ENCODE results near the gene PPDPF.

DNA sequence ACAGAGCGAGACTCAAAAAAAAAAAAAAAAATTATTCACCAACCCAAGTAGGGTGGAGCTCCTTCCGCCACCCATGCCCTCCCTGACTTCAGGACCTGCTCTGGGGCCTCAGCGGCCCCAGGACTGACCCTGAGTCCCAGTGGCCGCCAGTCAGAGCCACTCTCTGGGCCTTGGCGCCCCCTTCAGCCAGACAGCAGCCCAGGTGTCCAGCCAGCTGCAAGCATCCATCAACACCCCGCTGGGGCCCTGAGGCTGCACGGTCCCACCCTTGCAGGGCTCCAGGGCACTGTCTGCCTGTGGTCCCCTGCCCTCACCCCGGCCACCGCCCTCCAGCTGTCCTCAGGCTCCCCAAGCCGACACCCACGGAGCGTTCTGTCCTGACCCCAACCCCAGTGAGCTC, 36.7 kb upstream of the PPDPF start:
- TF ChIP-seq, protein P1, sequence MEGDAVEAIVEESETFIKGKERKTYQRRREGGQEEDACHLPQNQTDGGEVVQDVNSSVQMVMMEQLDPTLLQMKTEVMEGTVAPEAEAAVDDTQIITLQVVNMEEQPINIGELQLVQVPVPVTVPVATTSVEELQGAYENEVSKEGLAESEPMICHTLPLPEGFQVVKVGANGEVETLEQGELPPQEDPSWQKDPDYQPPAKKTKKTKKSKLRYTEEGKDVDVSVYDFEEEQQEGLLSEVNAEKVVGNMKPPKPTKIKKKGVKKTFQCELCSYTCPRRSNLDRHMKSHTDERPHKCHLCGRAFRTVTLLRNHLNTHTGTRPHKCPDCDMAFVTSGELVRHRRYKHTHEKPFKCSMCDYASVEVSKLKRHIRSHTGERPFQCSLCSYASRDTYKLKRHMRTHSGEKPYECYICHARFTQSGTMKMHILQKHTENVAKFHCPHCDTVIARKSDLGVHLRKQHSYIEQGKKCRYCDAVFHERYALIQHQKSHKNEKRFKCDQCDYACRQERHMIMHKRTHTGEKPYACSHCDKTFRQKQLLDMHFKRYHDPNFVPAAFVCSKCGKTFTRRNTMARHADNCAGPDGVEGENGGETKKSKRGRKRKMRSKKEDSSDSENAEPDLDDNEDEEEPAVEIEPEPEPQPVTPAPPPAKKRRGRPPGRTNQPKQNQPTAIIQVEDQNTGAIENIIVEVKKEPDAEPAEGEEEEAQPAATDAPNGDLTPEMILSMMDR (conservative IDR thresholded peaks at IDR 0.05; ENCODE audit: low read depth, low read length): peak; percentile 28; the same call in 1 of the 2 replicates
- no peak for TF ChIP-seq EZH2phosphoT487 (IDR thresholded peaks at IDR 0.05; ENCODE audit: borderline replicate concordance, low read length)
